SU-DHL-6 (cell line): Measurements from ENCODE around the gene PICK1.

ENCODE experiments used
- H2AFZ ChIP-seq: fragments of 200-600 bp; sonication (generic); 2 replicates; pipeline ENCODE4 v1.6.1; 2014; ENCODE audit warnings: low read depth, mild to moderate bottlenecking, moderate library complexity, mixed read lengths, antibody characterized with exemption, low read length; ENCODE audit not compliant: severe bottlenecking
- H3F3A ChIP-seq: fragments of 200-600 bp; shearing (Covaris generic); 2 replicates; pipeline ENCODE4 v1.6.0; 2016; ENCODE audit warnings: antibody characterized with exemption, mild to moderate bottlenecking; ENCODE audit not compliant: insufficient read depth
- H3K27ac ChIP-seq: fragments of 200-600 bp; sonication (generic); 2 replicates; pipeline ENCODE4 v1.5.1; 2016; ENCODE audit warnings: low read depth, mild to moderate bottlenecking, low read length, moderate library complexity, mixed read lengths
- H3K27me3 ChIP-seq: fragments of 200-600 bp; sonication (generic), shearing (Covaris generic); 2 replicates; pipeline ENCODE4 v1.6.0; 2014; ENCODE audit warnings: mild to moderate bottlenecking, low read length
- H3K36me3 ChIP-seq: fragments of 200-600 bp; sonication (generic); 2 replicates; pipeline ENCODE4 v1.6.1; 2014; ENCODE audit warnings: mild to moderate bottlenecking, low read length, mixed read lengths
- H3K4me2 ChIP-seq: fragments of 300-600, 200-600 bp; shearing (Covaris generic), sonication (generic); 2 replicates; pipeline ENCODE4 v1.6.0; 2014; ENCODE audit warnings: low read length, low read depth, mild to moderate bottlenecking; ENCODE audit not compliant: poor library complexity, severe bottlenecking
- H3K4me3 ChIP-seq: fragments of 200-600 bp; sonication (generic); 2 replicates; pipeline ENCODE4 v1.5.1; 2014; ENCODE audit warnings: antibody characterized with exemption, low read length, mild to moderate bottlenecking, mixed read lengths; ENCODE audit not compliant: insufficient read depth, poor library complexity, severe bottlenecking
- H3K79me2 ChIP-seq: fragments of 200-600 bp; sonication (generic); 2 replicates; pipeline ENCODE4 v1.6.1; 2014; ENCODE audit warnings: mild to moderate bottlenecking, low read length, moderate library complexity; ENCODE audit not compliant: insufficient read depth
- H3K9ac ChIP-seq: fragments of 200-600 bp; sonication (generic); 2 replicates; pipeline ENCODE4 v1.7.0; 2014; ENCODE audit warnings: mild to moderate bottlenecking, low read length
- H3K9me2 ChIP-seq: fragments of 200-600 bp; sonication (generic); replicated peaks from 2 replicates; pipeline ENCODE4 v1.6.1; 2014; ENCODE audit warnings: low read length; ENCODE audit not compliant: insufficient read depth
- H3K9me3 ChIP-seq: fragments of 200-600 bp; sonication (generic); 2 replicates; pipeline ENCODE4 v1.6.1; 2014; ENCODE audit warnings: low read length, mixed read lengths; ENCODE audit not compliant: insufficient read depth
- H4K20me1 ChIP-seq: fragments of 200-600 bp; sonication (generic); 2 replicates; pipeline ENCODE4 v1.6.1; 2014; ENCODE audit warnings: low read depth, mild to moderate bottlenecking, antibody characterized with exemption, low read length, moderate library complexity, mixed read lengths
- EZH2phosphoT487 ChIP-seq: fragments of 200-600 bp; sonication (generic), shearing (Covaris generic); conservative IDR thresholded peaks from 2 replicates; pipeline ENCODE4 v1.6.1; 2018; ENCODE audit warnings: mild to moderate bottlenecking, antibody characterized with exemption, low read length, moderate library complexity, mixed read lengths
- TF ChIP-seq, protein P1 (sequence below): fragments of 200-600 bp; sonication (generic); IDR thresholded peaks from one replicate; pipeline ENCODE4 v1.5.1; 2017; ENCODE audit warnings: antibody characterized with exemption, mild to moderate bottlenecking, low read length, moderate library complexity; ENCODE audit not compliant: insufficient read depth, poor library complexity, severe bottlenecking

The PICK1 gene

DNA sequence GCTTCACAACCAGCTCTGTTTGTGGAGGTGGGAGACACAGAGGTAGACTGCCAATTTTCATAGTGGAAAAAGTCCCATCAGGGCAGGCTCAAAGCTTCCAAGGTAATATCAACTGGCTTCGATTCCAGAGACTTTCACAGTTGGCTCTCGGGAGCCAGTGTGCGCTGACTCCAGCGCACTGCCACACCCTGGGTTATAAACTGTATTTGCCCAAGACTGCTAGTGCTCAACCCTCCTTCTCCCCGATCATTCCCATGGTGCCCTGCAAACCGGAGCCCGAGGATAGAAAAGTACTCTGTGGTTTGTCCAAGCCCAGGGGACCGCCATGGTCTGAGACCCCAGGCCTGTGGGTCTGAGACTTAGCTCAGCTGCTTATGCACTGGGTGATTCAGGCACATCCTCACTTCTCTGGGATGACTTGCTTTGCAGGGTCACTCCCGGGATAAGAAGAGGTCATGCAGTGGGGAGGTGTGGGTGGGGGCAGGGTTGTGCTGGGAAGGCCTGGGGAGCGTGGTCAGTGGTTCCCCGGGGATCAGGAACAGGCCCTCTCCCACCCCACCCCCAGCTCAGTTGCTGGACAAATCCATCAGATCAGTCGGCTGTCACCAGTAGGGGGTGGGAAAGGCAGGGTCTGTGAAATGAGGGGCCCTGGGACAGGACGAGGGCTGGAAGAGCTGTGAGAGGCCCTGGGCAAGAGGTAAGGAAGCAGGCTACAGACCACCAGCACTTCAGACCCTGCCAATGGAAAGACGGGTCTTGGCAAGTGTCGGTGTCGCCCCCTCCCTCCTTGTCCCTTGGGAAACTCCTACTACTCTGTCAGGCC, 26.7 kb upstream of the PICK1 start:
- TF ChIP-seq, protein P1, sequence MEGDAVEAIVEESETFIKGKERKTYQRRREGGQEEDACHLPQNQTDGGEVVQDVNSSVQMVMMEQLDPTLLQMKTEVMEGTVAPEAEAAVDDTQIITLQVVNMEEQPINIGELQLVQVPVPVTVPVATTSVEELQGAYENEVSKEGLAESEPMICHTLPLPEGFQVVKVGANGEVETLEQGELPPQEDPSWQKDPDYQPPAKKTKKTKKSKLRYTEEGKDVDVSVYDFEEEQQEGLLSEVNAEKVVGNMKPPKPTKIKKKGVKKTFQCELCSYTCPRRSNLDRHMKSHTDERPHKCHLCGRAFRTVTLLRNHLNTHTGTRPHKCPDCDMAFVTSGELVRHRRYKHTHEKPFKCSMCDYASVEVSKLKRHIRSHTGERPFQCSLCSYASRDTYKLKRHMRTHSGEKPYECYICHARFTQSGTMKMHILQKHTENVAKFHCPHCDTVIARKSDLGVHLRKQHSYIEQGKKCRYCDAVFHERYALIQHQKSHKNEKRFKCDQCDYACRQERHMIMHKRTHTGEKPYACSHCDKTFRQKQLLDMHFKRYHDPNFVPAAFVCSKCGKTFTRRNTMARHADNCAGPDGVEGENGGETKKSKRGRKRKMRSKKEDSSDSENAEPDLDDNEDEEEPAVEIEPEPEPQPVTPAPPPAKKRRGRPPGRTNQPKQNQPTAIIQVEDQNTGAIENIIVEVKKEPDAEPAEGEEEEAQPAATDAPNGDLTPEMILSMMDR, result no peak
- no peak for TF ChIP-seq EZH2phosphoT487

DNA sequence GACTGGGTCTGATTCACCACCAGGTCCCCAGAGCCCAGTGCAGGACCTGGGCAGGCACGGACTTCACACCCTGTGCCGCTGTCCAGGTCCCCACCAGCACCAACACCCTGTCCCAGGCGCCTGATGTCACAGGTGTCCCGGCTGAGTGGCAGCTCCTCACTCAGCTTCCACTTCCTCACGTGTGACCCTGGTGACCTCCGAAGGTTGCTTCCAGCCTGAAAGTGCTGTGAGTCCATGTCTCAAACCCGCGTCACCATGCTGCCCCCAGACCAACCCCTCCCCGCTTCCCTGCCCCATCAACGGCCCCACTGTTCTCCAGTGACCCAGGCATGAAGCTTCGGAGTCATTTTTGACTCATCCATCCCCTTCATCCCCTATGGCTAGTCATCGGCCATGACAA, 25.7 kb upstream of the PICK1 start:
- TF ChIP-seq, protein P1, result no peak
- no peaks in the 10 kb centered on the region for H3K9me3 ChIP-seq
- no peaks in the 10 kb centered on the region for H3K36me3 ChIP-seq
- H3K27ac ChIP-seq, result no peak overlapping the region
- no peaks in the 10 kb centered on the region for H3F3A ChIP-seq
- no peak overlapping the region for H3K9ac ChIP-seq
- no peaks in the 10 kb centered on the region for H3K27me3 ChIP-seq
- H2AFZ ChIP-seq, result no peak overlapping the region
- H3K4me2 ChIP-seq, result no peak overlapping the region
- no peaks in the 10 kb centered on the region for H3K79me2 ChIP-seq
- H4K20me1 ChIP-seq, result no peaks in the 10 kb centered on the region
- H3K4me3 ChIP-seq, result no peak overlapping the region
- no peaks in the 10 kb centered on the region for H3K9me2 ChIP-seq

More for the DNA sequence above, 26.7 kb upstream of the PICK1 start:
- H3K79me2 ChIP-seq, result no peaks in the 10 kb centered on the region
- no peaks in the 10 kb centered on the region for H3K9me2 ChIP-seq
- H3K27me3 ChIP-seq, result no peaks in the 10 kb centered on the region
- H2AFZ ChIP-seq, result no peak overlapping the region
- H3F3A ChIP-seq, result no peaks in the 10 kb centered on the region
- no peaks in the 10 kb centered on the region for H4K20me1 ChIP-seq
- H3K9ac ChIP-seq, result no peak overlapping the region
- H3K36me3 ChIP-seq, result no peaks in the 10 kb centered on the region
- no peak overlapping the region for H3K4me2 ChIP-seq
- no peak overlapping the region for H3K4me3 ChIP-seq
- H3K27ac ChIP-seq, result no peak overlapping the region
- no peaks in the 10 kb centered on the region for H3K9me3 ChIP-seq

DNA sequence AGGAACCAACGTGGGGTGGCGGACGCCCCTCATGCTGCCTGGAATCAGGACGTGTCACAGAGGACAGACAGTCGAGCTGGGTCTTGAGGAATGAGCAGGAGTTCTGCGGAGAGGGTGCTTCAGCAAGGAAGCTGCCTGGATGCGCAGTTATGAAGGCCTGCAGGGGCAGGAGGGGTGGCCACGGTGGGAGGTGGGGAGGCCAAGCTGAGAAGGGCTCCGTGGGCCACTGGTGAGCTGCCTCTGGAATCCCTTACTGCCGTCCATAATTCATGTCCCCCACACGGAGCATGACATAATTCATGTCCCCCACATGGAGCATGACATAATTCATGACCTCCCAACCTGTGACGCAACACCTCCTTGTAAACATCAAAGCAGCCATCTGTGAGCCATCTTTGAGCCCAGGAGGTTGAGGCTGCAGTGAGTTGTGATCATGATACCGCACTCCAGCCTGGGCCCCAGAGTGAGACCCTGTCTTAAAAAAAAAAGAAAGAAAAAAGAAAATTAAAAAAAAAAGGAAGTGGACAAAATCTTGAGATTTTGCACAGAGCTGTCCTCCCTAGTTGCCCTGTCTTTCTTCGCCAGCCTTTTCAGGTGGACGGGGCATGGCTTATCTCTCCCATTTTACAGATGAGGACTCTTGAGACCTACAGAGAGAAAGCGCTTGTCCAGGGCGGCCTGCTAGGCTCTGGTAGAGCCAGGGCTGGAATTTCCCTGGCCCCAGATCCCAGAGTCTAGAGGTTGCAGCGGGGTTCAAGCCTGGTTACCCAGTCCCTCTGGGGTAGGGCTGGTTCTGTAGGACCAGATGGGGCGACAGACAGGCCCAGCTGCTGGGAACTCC, 24.3 kb upstream of the PICK1 start:
- H4K20me1 ChIP-seq, result no peaks in the 10 kb centered on the region
- H3K9me2 ChIP-seq, result no peaks in the 10 kb centered on the region
- H3K4me3 ChIP-seq, result no peak overlapping the region
- H3K9ac ChIP-seq, result no peak overlapping the region
- H3K36me3 ChIP-seq, result no peaks in the 10 kb centered on the region
- H3K9me3 ChIP-seq, result no peaks in the 10 kb centered on the region
- no peak overlapping the region for H2AFZ ChIP-seq
- no peaks in the 10 kb centered on the region for H3F3A ChIP-seq
- TF ChIP-seq, protein P1, result no peak
- TF ChIP-seq EZH2phosphoT487, result no peak
- no peak overlapping the region for H3K4me2 ChIP-seq
- no peaks in the 10 kb centered on the region for H3K27me3 ChIP-seq
- no peak overlapping the region for H3K27ac ChIP-seq
- H3K79me2 ChIP-seq, result no peaks in the 10 kb centered on the region
